ENCODE data around the gene MROH8.
A peak's percentile ranks its signal among the peaks of the same experiment; 100 is the strongest.
"Not testable (repeated sequence)": the region's sequence is repeated elsewhere in the genome, so short reads cannot be mapped to it uniquely, and the experiment has no call there.

Gene MROH8

GRCh38 chr20:37152284-37152683, 27.1 kb downstream of the MROH8 start:
- DNase-seq = no peak

GRCh38 chr20:37151529-37151928, 27.8 kb downstream of the MROH8 start:
- no peak for DNase-seq

- not testable (repeated sequence) for DNase-seq
These were observed 28.5 kb downstream of the MROH8 start for GRCh38 chr20:37150864-37151263.

GRCh38 chr20:37147250-37147649, 32.1 kb downstream of the MROH8 start:
- no peak for DNase-seq

- no peak for DNase-seq
These were observed 34.4 kb downstream of the MROH8 start for GRCh38 chr20:37144856-37145404.

DNA sequence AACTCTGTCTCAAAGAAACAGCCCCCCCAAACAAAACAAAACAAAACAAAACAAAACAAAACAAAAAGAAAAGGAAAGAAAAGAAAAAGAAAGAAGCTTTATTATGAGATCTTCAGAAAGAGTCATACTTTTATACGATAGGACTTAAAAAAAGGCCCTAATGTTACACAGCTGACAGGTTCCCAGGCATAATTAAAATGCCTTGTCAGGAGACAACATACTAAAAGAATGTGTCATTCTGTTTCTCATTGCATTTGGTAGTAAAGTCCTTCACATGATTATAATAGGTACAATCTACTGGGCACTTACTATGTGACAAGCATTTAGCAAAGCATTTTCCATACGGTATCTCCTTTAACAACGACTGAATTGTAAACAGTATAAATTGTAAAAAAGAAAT, 36.6 kb downstream of the MROH8 start:
- no peak for DNase-seq

- DNase-seq = no peak
These were observed 41.8 kb downstream of the MROH8 start for GRCh38 chr20:37137547-37137946.

GRCh38 chr20:37133952-37134351, 45.4 kb downstream of the MROH8 start:
- DNase-seq = no peak

GRCh38 chr20:37131486-37131885, 47.9 kb downstream of the MROH8 start:
- DNase-seq = no peak

- DNase-seq = no peak
These were observed 50.5 kb downstream of the MROH8 start for GRCh38 chr20:37128803-37129202.

DNA sequence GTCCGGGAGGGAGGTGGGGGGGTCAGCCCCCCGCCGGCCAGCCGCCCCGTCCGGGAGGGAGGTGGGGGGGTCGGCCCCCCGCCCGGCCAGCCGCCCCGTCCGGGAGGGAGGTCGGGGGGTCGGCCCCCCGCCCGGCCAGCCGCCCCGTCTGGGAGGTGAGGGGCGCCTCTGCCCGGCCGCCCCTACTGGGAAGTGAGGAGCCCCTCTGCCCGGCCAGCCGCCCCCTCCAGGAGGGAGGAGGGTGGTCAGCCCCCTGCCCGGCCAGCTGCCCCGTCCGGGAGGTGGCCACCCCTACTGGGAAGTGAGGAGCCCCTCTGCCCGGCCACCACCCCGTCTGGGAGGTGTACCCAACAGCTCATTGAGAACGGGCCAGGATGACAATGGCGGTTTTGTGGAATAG, 53.1 kb downstream of the MROH8 start:
- DNase-seq = not testable (repeated sequence)

- DNase-seq = no peak
These were observed 55.9 kb downstream of the MROH8 start for GRCh38 chr20:37123441-37123840.

DNA sequence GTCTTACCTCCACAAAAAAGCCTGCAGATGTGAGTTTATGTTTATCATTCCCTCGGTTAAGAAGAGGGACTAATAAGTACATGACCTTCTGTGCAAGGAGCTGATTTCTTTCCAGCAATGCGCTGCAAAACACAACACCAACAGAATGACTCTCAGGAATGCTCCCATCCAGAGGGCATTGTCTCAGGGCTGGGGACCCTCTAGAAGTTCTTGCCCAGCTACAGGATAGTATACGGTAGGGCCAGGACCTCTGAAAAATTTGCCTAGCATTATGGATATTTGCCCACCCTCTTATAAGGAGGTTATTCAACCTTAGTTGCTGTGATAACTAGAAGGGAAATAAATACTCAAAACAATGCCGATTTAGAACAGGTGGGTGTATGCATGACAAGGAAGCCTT, 58.9 kb downstream of the MROH8 start:
- no peak for DNase-seq

GRCh38 chr20:37119356-37120036, 59.9 kb downstream of the MROH8 start:
- no peak for DNase-seq

DNA sequence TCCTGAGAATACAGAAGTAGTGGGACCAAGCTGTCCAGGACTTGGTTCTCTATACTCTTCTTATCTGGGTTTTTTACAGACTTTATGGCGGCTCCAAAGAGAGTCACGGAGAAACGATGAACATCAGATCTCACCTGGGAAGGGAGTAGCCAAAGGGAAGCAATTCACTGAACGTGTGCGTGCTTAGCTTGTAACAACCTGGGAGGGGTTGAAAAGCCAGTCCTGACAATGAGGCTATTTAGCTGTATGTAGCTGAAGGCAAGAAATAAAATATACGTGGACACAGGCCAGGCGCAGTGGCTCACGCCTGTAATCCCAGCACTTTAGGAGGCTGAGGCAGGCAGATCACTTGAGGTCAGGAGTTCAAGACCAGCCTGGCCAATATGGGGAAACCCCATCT, 65.3 kb downstream of the MROH8 start:
- DNase-seq = no peak

DNA sequence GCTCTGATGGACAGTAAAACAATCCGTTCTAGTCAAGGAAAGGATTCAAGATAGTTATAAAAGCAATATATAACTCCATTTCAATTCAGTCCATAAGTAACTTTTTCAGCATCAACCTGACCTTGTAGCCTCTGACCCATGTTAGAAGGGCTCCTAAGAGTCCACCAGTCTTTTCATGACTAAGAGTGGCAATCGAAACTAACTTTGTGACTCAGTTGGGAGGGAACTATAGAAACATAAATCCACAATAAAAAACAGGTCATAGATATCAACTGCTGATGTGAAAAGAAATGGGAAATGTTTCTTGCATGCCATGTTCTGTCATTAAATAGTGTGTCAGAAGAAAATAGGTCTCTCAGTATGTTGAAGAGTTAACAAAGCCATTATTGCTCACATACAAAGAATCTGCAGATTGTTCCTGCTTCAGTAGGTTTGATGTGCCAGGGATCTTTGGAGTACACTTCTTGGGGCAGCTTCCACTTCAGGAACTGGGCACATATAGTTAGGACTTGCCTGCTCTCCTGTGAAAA, 67.4 kb downstream of the MROH8 start:
- DNase-seq = no peak

- DNase-seq = no peak
These were observed 70.7 kb downstream of the MROH8 start for GRCh38 chr20:37108676-37109075.

DNA sequence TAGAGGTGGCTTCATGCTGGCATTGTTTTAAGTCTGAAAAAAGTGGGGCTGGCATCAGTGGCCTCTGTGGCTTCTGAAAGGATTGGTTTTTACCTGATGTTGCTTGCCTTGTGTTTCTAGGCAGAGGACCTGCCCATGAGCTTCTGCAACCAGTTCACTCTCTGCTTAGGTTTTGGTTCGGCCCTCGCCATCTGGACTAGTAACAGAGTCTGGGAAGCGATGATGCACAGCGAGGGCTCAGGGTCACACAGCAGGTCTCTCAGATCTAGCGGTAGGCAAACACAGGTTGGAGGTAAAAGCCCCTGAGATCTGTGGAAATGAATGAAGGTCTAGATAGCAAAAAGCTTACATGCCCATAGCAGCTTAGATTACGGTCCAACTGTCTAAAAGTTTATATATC, 76.8 kb downstream of the MROH8 start:
- no peak for DNase-seq

DNA sequence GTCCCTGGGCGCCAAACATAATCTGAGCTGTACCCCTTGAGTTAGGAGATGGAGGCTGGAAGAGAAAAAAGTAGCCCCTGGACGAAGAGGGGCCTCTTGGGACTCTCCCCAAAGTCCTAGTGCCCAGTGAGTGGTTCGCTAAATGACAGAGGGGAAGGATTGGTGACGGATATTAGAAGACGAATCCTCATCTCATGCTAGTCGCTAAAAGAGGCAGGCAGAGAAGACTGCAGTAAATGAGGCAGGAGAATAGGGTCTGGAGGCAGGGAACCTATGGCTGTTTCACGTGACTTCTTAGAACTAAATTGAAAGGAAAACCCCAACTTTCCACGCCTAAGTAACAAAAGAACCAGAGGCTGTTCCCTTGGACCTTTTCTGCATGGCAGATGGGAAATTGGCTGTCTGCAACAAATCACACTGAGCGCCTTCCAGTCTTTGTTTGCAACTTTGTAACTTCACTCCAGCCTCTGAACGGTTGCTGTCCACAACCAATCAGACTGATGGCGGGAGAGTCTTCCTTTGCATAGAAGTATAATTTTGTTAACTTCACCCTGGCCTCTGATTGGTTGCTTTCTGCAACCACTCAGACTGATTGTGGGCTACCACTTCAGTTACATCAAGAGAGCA, 82.8 kb downstream of the MROH8 start:
- no peak for DNase-seq

DNA sequence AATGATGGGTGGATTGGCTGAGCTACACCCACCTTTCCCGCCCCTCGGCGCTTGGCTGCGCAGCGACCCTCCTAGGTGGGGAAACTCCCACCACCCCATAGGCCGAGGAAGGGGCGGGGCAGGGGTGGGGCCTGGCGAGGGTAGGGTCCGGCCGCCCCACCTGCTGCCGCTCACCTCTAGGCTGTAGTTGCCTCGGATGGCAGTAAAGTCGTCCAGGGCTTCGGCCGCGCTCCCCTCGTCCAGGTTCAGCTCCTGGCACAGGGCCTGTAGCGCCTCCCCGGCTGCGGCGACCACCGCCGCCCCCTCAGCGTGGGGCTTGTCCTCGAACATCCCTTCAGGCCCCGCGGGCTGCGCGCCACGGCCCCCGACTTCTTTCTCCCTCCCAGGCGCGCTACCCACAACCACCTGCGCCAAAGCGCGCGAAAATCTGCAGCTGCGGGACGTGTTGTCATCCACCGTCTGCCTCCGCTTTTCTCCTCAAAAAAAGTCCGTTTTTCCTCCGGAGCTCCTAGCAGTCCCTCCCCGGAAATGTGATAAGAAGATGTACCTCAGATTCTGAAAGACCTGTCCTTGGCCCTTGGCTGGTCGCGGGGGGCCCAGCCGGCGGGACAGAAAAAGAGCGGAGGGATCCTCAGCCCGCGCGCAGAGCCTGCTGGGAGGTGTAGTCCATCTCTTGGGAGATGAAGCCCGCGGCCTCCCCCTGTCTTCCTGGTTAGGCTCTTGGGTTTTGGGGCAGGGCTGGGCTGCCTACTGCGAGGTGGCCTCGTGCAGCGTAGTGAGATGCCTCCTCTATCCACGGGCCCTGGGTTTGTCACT, 83.5 kb downstream of the MROH8 start, which contains the start of gene RBL1:
RBL1 (minus strand) TSS at position 399 of the 816 bp plus-strand sequence; CDS start at position 330, 69 bp downstream.
- peak; percentile 52 for DNase-seq

DNA sequence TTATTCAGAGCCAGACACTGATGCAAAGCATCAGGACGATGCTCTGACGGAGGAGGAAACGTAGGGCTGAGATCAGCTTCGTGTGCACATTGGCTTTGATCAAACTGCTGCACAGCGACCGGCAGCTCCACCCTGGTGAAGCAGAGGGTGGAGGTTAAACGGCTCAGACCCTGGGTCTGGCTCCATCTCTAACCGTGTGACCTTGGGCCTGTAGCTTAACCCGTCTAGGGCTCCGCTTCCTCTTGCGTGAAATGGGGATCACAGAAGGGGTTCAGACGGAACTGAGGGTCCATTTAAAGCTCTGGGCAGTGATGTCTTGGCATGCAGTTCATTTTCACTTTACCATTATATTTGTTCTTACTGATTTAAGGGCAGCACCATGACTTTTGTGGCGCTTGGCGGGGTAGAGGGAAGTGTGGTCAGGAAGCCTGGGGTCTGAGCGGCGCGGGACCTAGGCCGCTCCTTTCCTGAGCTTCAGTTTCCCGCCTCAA, 84.2 kb downstream of the MROH8 start:
- DNase-seq = no peak

- DNase-seq = no peak
These were observed 88.9 kb downstream of the MROH8 start for GRCh38 chr20:37090407-37090806.

DNA sequence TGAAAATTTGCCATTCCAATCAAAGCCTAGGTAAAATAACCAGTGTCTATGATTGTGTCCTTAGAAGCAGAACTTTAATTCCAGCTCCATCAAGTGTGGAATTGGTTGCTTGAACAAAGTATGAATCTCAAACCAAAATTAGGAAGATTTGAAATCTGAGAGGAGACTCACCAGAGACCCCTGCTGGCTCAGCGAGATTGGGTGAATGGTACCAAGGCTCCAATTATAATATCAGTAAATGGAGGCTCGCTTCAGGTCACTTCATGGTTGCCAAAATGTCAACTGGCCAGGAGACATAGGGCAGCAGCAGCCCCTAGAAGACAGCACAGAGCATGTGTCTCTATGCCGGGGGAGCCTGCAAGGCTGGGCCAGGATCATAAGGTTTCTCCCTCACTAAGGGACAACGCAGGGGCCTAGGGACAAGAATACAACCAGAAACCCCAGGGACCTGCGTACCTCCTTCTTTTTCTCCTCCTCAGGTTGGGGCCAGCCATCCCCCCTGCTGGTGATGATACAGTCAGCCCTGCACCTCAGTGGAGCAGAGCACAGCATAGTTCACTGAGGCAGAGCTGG, 97.5 kb downstream of the MROH8 start:
- no peak for DNase-seq

All from 8988T (cell line).